GM04503 (cell line): ENCODE results near the gene PTPRF.
A peak's percentile ranks its signal among the peaks of the same experiment; 100 is the strongest.

Experiments
- DNase-seq: peaks from one replicate; pipeline ENCODE4 v3.0.0-alpha.2; 2012; ENCODE audit warnings: low read depth

Gene PTPRF

GRCh38 chr1:43669878-43670277 is 139.2 kb downstream of the PTPRF start:
- no peak for DNase-seq

- no peak for DNase-seq
Measured at GRCh38 chr1:43671193-43671592, 140.5 kb downstream of the PTPRF start.

GRCh38 chr1:43671626-43672330 is 141.1 kb downstream of the PTPRF start:
- DNase-seq, result peak; percentile 64

GRCh38 chr1:43673261-43673660 is 142.6 kb downstream of the PTPRF start:
- DNase-seq, result no peak
